HG03342 (cell line): ENCODE results near the gene APH1B.

Experiments
- ATAC-seq: cut with Tn5 transposase; IDR thresholded peaks from one replicate; pipeline ENCODE4 v1.9.1; 2021; ENCODE audit warnings: mild to moderate bottlenecking, moderate library complexity; ENCODE audit not compliant: unreplicated experiment

Gene APH1B

GRCh38 chr15:63350178-63350621 lies 72.8 kb downstream of the APH1B start:
- ATAC-seq = no peak

GRCh38 chr15:63351170-63351569 lies 73.8 kb downstream of the APH1B start:
- ATAC-seq = no peak

GRCh38 chr15:63352808-63353207 lies 75.4 kb downstream of the APH1B start:
- ATAC-seq = no peak

GRCh38 chr15:63353261-63353660 lies 75.9 kb downstream of the APH1B start:
- no peak for ATAC-seq

- no peak for ATAC-seq
Measured at GRCh38 chr15:63353887-63354286, 76.5 kb downstream of the APH1B start.

- no peak for ATAC-seq
Measured at GRCh38 chr15:63354821-63355650, 77.6 kb downstream of the APH1B start.

GRCh38 chr15:63357061-63357460 lies 79.7 kb downstream of the APH1B start:
- no peak for ATAC-seq

GRCh38 chr15:63357731-63358130 lies 80.3 kb downstream of the APH1B start:
- no peak for ATAC-seq

GRCh38 chr15:63358241-63359029 lies 81.0 kb downstream of the APH1B start:
- ATAC-seq = no peak
